ENCODE measurements around the gene BTRC.

The BTRC gene

DNA sequence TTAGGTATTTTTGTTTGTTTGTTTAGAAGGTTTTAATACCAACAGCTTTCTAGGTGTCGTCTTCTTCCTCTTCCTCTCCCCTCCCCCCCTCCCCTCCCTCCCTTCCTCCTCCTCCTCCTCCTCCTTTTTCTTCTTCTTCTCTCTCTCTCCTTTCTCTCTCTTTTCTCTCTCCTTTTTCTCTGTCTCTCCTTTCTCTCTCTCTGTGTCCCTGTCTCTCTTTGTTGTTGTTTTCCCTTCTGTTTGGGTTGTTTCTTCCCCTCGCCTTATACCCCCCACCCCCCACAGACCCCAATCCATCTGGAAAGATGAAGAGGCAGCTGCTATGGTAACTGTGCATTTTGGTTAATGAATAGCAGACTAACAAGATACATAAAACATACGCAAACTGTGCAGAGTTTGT lies 75.5 kb downstream of the BTRC start:
- no peaks in the 10 kb centered on the region for H3K9me3 ChIP-seq (replicated peaks; ENCODE audit: low read length)
- H3K27me3 ChIP-seq (ENCODE audit: control insufficient read depth, insufficient read depth, low read length), result no peaks in the 10 kb centered on the region
- no peaks in the 10 kb centered on the region for H3K36me3 ChIP-seq (ENCODE audit: insufficient read depth, low read length)
- no peak overlapping the region for H3K4me2 ChIP-seq (ENCODE audit: low read length)
- no peak overlapping the region for H3K9ac ChIP-seq (ENCODE audit: low read depth, low read length)
- no peaks in the 10 kb centered on the region for H3K4me1 ChIP-seq (ENCODE audit: control insufficient read depth, insufficient read depth, low read length)
- H3K4me3 ChIP-seq (ENCODE audit: low read length), result no peak overlapping the region

GRCh38 chr10:101436302-101436701 lies 82.3 kb downstream of the BTRC start:
- H3K27me3 ChIP-seq (ENCODE audit: control insufficient read depth, insufficient read depth, low read length), result no peaks in the 10 kb centered on the region
- H3K4me3 ChIP-seq (ENCODE audit: low read length), result no peak overlapping the region
- no peak overlapping the region for H3K4me2 ChIP-seq (ENCODE audit: low read length)

GRCh38 chr10:101438881-101439391 lies 85.0 kb downstream of the BTRC start:
- Histone ChIP-seq H3K36me3 (ENCODE audit: insufficient read depth, low read length) (no peaks in the 10 kb centered on the region), H3K4me3 (ENCODE audit: low read length) (no peak overlapping the region), H3K27me3 (ENCODE audit: control insufficient read depth, insufficient read depth, low read length) (no peaks in the 10 kb centered on the region), H3K4me2 (ENCODE audit: low read length) (no peak overlapping the region), H3K4me1 (ENCODE audit: control insufficient read depth, insufficient read depth, low read length) (no peaks in the 10 kb centered on the region), H3K9me3 (replicated peaks; ENCODE audit: low read length) (no peaks in the 10 kb centered on the region), H3K9ac (ENCODE audit: low read depth, low read length) (no peak overlapping the region)

More at GRCh38 chr10:101436302-101436701, 82.3 kb downstream of the BTRC start:
- no peaks in the 10 kb centered on the region for H3K4me1 ChIP-seq (ENCODE audit: control insufficient read depth, insufficient read depth, low read length)
- no peaks in the 10 kb centered on the region for H3K36me3 ChIP-seq (ENCODE audit: insufficient read depth, low read length)
- H3K9ac ChIP-seq (ENCODE audit: low read depth, low read length), result no peak overlapping the region
- H3K9me3 ChIP-seq (replicated peaks; ENCODE audit: low read length), result no peaks in the 10 kb centered on the region

- no peaks in the 10 kb centered on the region for H3K4me1 ChIP-seq (ENCODE audit: control insufficient read depth, insufficient read depth, low read length)
- no peaks in the 10 kb centered on the region for H3K27me3 ChIP-seq (ENCODE audit: control insufficient read depth, insufficient read depth, low read length)
- H3K9ac ChIP-seq (ENCODE audit: low read depth, low read length), result no peak overlapping the region
- no peaks in the 10 kb centered on the region for H3K9me3 ChIP-seq (replicated peaks; ENCODE audit: low read length)
- no peaks in the 10 kb centered on the region for H3K36me3 ChIP-seq (ENCODE audit: insufficient read depth, low read length)
- no peak overlapping the region for H3K4me2 ChIP-seq (ENCODE audit: low read length)
- no peak overlapping the region for H3K4me3 ChIP-seq (ENCODE audit: low read length)
Observed at GRCh38 chr10:101441541-101442455, 87.8 kb downstream of the BTRC start.

DNA sequence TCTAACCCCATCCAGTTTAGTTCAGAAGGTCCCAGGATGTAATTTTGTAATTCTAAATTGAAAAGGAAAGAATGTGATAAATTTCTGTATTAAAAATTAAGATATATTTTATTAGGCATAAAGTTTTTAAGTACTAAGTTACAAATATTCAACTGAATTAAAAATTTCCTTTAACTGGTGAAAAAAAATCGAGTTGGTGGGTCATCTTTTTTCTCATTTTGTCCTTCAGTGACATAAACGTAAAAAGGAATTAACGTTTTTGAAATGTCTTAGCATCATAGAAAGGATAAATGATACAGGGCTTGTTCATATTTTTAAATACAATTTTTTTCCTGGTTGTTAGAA lies 88.5 kb downstream of the BTRC start:
- no peaks in the 10 kb centered on the region for H3K4me1 ChIP-seq (ENCODE audit: control insufficient read depth, insufficient read depth, low read length)
- no peak overlapping the region for H3K4me3 ChIP-seq (ENCODE audit: low read length)
- H3K4me2 ChIP-seq (ENCODE audit: low read length), result no peak overlapping the region
- H3K9me3 ChIP-seq (replicated peaks; ENCODE audit: low read length), result no peaks in the 10 kb centered on the region
- no peaks in the 10 kb centered on the region for H3K36me3 ChIP-seq (ENCODE audit: insufficient read depth, low read length)
- no peak overlapping the region for H3K9ac ChIP-seq (ENCODE audit: low read depth, low read length)
- no peaks in the 10 kb centered on the region for H3K27me3 ChIP-seq (ENCODE audit: control insufficient read depth, insufficient read depth, low read length)

DNA sequence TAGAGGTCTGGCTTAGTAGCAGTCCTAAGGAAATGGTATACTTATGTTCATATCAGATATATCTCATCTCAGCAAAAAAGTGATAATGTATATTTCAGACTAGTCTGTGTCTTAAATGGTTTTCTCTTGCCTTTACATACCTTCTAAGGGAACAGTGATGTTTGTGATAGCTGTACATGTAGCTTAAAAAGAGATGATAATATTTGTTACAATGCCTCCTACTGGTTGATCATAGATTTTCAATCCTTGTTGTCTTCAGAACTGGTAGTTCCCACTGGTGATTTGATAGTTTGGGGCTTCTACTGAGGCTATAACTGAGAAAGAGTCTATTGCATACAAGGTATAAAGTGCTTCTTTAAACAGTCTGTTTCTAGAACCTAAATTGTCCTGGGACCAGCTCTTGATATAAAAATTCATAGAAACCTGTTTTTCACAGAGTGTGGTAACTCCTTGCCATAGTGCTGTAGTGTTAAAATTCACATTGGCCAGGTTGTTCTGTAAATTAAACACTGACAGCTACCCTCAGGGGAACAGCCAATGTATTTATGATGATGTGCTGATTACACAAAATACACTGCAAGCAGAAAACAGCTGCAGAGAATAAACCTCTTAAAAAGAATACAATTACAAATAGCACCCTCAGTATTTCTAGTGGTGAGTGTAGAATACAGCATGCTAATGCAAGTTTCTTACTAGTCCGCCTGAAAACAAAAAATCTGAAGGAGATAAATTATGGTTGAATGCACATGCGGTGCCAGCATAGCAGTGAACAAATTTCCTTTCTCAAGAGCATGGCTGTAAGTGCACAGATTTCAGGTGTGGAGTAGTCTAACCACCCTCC lies 90.3 kb downstream of the BTRC start:
- Histone ChIP-seq H3K4me2 (ENCODE audit: low read length) (no peak overlapping the region), H3K9ac (ENCODE audit: low read depth, low read length) (no peak overlapping the region), H3K9me3 (replicated peaks; ENCODE audit: low read length) (no peaks in the 10 kb centered on the region), H3K36me3 (ENCODE audit: insufficient read depth, low read length) (no peaks in the 10 kb centered on the region), H3K27me3 (ENCODE audit: control insufficient read depth, insufficient read depth, low read length) (no peaks in the 10 kb centered on the region), H3K4me1 (ENCODE audit: control insufficient read depth, insufficient read depth, low read length) (no peaks in the 10 kb centered on the region), H3K4me3 (ENCODE audit: low read length) (no peak overlapping the region)

DNA sequence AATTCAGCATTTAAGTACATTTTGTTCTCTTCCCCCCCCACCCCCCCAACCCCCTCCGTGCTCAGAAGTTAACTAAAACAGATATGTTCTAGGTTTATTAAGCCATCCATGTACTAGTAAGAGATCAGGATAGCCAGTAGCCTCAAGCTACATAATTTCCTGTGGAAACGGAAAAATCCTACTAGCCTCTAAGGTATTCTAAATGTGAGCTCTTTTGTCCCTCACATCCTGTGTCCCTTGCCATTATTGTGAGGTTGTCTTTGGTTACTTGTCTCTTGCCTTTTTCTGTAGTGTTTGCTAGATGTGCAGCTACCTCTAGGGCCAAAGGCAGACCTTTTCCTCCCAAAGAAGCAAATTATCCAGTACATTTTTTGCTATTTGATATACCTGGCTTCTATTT lies 92.1 kb downstream of the BTRC start:
- no peaks in the 10 kb centered on the region for H3K27me3 ChIP-seq (ENCODE audit: control insufficient read depth, insufficient read depth, low read length)
- no peaks in the 10 kb centered on the region for H3K4me1 ChIP-seq (ENCODE audit: control insufficient read depth, insufficient read depth, low read length)
- no peaks in the 10 kb centered on the region for H3K36me3 ChIP-seq (ENCODE audit: insufficient read depth, low read length)
- H3K4me2 ChIP-seq (ENCODE audit: low read length), result no peak overlapping the region
- H3K4me3 ChIP-seq (ENCODE audit: low read length), result no peak overlapping the region
- H3K9ac ChIP-seq (ENCODE audit: low read depth, low read length), result no peak overlapping the region
- no peaks in the 10 kb centered on the region for H3K9me3 ChIP-seq (replicated peaks; ENCODE audit: low read length)

DNA sequence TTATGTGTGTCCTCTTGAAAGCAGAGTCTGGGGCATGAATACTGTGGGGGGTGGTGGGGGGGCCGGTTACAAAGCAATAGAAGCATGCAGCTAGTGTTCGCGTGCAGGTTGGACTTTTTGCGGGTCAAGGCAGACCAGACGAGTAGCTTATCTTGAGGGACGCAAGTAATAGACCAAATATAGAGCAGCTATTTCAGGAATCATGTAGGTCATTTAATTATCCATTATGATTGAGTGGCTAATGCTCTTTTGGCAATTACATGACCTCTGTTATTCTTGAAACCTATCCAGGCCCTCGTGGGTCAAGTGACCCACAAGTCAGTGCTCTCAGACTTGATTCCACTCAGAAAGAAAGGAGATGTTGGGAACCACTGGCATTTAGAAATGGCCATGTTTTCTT lies 93.0 kb downstream of the BTRC start:
- Histone ChIP-seq H3K36me3 (ENCODE audit: insufficient read depth, low read length) (no peaks in the 10 kb centered on the region), H3K4me1 (ENCODE audit: control insufficient read depth, insufficient read depth, low read length) (no peaks in the 10 kb centered on the region), H3K4me2 (ENCODE audit: low read length) (no peak overlapping the region), H3K9me3 (replicated peaks; ENCODE audit: low read length) (no peaks in the 10 kb centered on the region), H3K9ac (ENCODE audit: low read depth, low read length) (no peak overlapping the region), H3K4me3 (ENCODE audit: low read length) (no peak overlapping the region), H3K27me3 (ENCODE audit: control insufficient read depth, insufficient read depth, low read length) (no peaks in the 10 kb centered on the region)

GRCh38 chr10:101447477-101447876 lies 93.5 kb downstream of the BTRC start:
- H3K9ac ChIP-seq (ENCODE audit: low read depth, low read length), result no peak overlapping the region
- no peaks in the 10 kb centered on the region for H3K36me3 ChIP-seq (ENCODE audit: insufficient read depth, low read length)
- H3K4me1 ChIP-seq (ENCODE audit: control insufficient read depth, insufficient read depth, low read length), result no peaks in the 10 kb centered on the region
- no peaks in the 10 kb centered on the region for H3K9me3 ChIP-seq (replicated peaks; ENCODE audit: low read length)
- no peak overlapping the region for H3K4me3 ChIP-seq (ENCODE audit: low read length)
- no peaks in the 10 kb centered on the region for H3K27me3 ChIP-seq (ENCODE audit: control insufficient read depth, insufficient read depth, low read length)
- H3K4me2 ChIP-seq (ENCODE audit: low read length), result no peak overlapping the region

- Histone ChIP-seq H3K36me3 (ENCODE audit: insufficient read depth, low read length) (no peaks in the 10 kb centered on the region), H3K9ac (ENCODE audit: low read depth, low read length) (no peak overlapping the region), H3K9me3 (replicated peaks; ENCODE audit: low read length) (no peaks in the 10 kb centered on the region), H3K4me2 (ENCODE audit: low read length) (no peak overlapping the region), H3K4me3 (ENCODE audit: low read length) (no peak overlapping the region), H3K27me3 (ENCODE audit: control insufficient read depth, insufficient read depth, low read length) (no peaks in the 10 kb centered on the region), H3K4me1 (ENCODE audit: control insufficient read depth, insufficient read depth, low read length) (peaks cover 6% of the 10 kb centered on the region)
Observed at GRCh38 chr10:101450277-101451080, 96.5 kb downstream of the BTRC start.

DNA sequence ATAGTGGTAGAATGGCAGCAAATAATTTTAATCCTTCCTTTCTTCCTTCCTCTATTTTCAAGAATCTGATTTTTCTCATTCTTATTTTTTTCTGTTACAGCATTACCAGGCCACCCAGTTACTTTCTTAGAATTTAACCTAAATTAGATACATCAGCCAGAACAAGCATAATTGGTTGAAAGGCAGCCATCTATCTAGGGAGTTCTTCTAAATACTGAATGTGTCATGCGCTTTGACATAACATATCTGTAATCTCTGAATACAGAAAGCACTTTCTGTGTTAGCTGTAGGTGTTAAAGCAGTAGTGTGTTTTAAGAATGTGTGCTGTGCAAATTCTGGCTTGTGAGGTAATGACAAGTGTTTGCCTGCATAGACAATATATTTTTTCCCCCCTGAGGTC lies 97.3 kb downstream of the BTRC start:
- H3K36me3 ChIP-seq (ENCODE audit: insufficient read depth, low read length), result no peaks in the 10 kb centered on the region
- no peak overlapping the region for H3K4me3 ChIP-seq (ENCODE audit: low read length)
- no peaks in the 10 kb centered on the region for H3K9me3 ChIP-seq (replicated peaks; ENCODE audit: low read length)
- H3K4me1 ChIP-seq (ENCODE audit: control insufficient read depth, insufficient read depth, low read length), result peaks cover 6% of the 10 kb centered on the region
- no peaks in the 10 kb centered on the region for H3K27me3 ChIP-seq (ENCODE audit: control insufficient read depth, insufficient read depth, low read length)
- no peak overlapping the region for H3K9ac ChIP-seq (ENCODE audit: low read depth, low read length)
- no peak overlapping the region for H3K4me2 ChIP-seq (ENCODE audit: low read length)
